Activated CD8-positive, alpha-beta memory T cell treated with anti-CD3 and anti-CD28 coated beads for 36 hours (primary cell): Measurements from ENCODE around the gene SHISA4. TPM values are rescaled to one million over a fixed set of nuclear protein-coding genes. Genes with fewer than 3 reads are reported as not detected.

ENCODE experiments used
- CTCF ChIA-PET: fragments of 350-600 bp; sonication (Branson Sonifier 250); formaldehyde crosslinking; loops from one replicate; lab custom pipeline; 2021; ENCODE audit warnings: antibody characterized with exemption; lab: Charles Lee
- POLR2A ChIA-PET: fragments of 350-600 bp; sonication (Branson Sonifier 250); formaldehyde crosslinking; loops from one replicate; lab custom pipeline; 2021; ENCODE audit warnings: antibody characterized with exemption; lab: Charles Lee
- total RNA-seq, 2 experiments: library from RNA; stranded (reverse); gene quantifications; one replicate each; pipeline ENCODE4 v1.2.3, GENCODE V29; 2021

Gene SHISA4
- total RNA-seq, 2 experiments from 2014 or later = 0.36 to 0.48 TPM

DNA sequence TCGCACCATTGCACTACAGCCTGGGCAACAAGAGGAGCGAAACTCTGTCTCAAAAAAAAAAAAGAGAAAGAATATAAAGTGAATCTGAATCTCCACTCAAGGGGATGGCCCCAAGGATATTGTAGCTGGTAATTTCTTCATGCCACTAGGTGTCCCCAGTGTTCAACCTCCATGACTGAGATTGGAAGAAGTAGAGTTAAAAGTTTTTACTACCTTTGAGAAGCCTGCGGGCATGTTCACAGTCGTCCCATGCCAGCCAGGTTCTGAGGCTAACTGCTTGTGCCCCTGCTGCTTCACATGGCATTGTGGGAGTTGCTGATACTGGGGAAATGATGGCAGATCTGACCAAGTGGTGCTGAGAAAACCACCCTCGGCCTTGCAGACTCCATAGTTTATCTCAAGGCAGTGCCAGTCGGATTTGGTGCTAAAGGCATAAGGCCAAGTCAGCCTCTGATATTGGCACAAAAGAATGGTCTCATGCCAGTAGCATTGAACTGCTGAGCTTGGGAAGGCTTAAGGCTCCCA, 10.8 kb upstream of the SHISA4 start:
- CTCF ChIA-PET = interaction anchor here (1.0 to 1.5 kb wide), 4 partner anchors 9 to 32 kb away, joined by 3 to 5 read pairs (median 3); no protein-coding TSS in a partner anchor
- POLR2A ChIA-PET = no interaction called here

DNA sequence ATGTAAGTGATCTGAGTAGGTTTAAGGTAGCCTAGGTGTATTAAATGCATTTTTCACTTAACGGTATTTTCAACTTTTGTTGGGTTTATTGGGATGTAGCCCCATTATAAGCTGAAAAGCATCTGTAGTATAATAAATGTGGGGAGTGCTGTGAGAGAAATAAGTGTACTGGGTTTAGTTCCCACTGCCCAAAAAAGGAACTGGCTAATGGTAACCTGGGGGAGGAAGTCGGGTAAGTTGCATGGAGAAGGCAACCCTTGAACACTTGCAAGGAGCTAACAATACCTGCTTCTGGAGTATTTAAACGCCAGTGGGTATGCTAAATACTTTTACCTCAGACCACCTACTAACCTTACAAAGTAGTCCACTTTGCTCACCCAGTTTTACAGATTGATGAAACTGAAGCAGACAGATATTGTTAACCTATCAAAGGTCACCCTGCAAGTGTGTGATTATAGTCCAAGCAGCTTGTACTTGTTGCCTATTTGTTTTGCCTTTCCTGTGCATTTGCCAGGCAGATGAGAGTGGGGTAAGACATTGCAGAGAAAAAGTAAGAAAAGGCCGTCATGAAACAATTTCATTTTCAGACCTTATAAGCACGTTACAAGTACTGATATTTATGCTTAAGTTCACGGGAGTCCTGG, 7.6 kb upstream of the SHISA4 start:
- ChIA-PET CTCF (interaction anchor here (0.9 to 1.5 kb wide), 3 partner anchors 9 to 15 kb away, joined by 3 to 5 read pairs (median 5); no protein-coding TSS in a partner anchor), POLR2A (no interaction called here)

DNA sequence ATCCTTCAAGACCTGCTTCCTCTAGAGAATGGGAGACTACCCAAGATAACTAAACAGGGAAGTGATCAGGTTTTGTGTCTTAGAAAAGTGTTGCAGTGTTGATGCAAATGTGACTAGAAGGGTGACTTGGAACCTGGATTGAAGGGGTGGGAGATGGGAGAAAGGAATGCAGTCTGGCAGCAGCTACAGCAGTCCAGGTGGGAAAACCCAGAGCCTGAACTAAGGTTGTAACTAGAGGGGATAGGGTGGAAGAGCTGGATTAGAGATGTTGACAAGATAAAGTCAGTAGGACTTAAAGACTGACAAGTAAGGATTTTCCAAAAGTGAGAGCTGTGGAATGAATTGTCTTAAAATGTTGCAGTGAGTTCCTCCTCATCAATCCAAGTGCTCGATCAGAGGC, 7.1 kb upstream of the SHISA4 start:
- ChIA-PET POLR2A (interaction anchor here (0.6 kb wide), 1 partner anchor 105 kb away, joined by 5 read pairs; no protein-coding TSS in a partner anchor), CTCF (interaction anchor here (0.7 to 0.9 kb wide), 2 partner anchors 13 to 109 kb away, joined by 3 read pairs; no protein-coding TSS in a partner anchor)

DNA sequence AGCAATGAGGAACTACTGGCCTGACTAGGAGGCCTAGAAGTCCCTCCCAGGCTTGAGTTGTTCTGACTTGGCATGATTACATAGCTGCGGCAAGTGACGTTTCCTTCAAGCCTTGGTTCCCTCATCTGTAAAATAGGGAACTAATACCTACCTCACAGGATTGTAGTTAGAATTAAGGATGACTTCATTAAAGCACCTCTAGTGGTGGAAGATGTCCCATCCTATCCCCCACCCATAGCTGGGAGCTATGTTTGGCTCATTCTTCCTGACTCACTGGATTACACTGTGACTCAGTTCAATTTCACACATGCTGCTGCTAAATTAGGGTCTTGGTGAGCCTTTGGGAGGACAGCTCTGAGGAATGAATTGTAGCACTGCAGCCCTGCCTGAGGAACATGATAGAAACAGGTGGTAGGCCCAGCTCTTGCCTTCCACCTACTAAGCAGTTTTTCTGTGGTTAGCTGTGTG, 6.0 kb upstream of the SHISA4 start:
- POLR2A ChIA-PET = interaction anchor here (0.7 to 0.9 kb wide), 5 partner anchors 19 to 265 kb away, joined by 3 to 8 read pairs (median 3); no protein-coding TSS in a partner anchor
- CTCF ChIA-PET = interaction anchor here (0.7 to 2.9 kb wide), 2 partner anchors 13 to 261 kb away, joined by 3 to 15 read pairs; no protein-coding TSS in a partner anchor

DNA sequence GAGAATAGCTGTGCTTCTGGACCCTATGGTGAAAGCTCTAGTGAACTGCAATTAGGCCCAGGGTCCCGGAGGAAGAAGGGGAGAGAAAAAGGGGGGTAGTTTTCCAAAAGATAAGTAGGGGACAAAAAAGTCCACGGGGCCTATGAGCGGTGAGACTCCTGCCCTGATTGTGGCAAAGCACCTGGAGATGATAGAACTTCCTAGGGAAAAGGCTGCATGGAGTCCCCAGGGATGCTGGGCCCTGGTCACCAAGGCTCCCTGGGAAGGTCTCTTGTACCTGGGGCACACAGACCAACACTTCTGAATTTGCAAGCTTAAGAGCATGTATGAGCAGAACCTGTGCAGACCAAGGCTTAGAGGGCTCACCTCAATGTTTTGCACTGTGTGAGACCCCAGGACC, 5.4 kb upstream of the SHISA4 start:
- CTCF ChIA-PET = interaction anchor here (1.7 to 2.9 kb wide), 2 partner anchors 10 to 12 kb away, joined by 6 to 15 read pairs; no protein-coding TSS in a partner anchor
- POLR2A ChIA-PET = interaction anchor here (0.7 to 0.9 kb wide), 5 partner anchors 19 to 265 kb away, joined by 3 to 8 read pairs (median 3); no protein-coding TSS in a partner anchor

DNA sequence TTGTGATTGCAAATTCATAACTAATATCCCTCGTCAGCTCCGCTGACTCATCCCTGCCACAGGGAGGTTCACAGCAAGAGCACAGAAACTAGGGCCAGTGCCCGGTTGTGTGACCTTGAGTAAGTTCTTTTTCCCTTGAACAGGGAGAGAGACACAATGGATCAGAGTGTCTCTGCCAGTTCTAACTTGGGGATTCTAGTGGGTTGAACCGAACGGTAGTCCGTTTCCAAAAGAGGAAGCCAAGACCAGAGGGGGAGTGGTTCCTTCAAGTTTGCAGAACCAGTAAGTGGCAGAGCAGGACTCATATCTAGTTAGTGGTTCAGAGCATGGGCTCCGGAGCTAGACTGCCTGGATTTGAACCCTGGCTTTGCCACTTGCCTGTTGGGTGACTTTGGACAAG, 4.9 kb upstream of the SHISA4 start:
- ChIA-PET CTCF (interaction anchor here (0.6 to 2.9 kb wide), 3 partner anchors 10 to 195 kb away, joined by 3 to 15 read pairs (median 6); no protein-coding TSS in a partner anchor), POLR2A (no interaction called here)

DNA sequence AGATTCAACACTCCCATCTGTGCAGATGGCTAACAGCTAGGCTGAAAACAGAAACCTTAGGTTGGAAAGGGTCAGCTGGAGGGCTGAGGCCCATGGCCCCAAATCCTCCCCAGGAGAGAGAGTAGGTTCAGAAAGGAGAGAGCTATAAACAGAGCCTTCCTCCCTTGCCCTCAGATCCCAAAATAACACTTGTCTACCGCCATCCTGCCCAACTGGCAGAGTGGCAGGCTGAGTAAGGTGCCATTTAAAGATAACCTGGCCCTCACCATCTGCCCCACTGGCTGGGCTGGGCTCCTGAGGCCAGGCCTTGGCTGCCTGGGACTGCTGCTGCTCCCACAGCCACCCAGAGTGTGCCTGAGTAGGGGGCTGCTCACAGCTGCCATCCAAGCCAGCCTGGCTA, 4.3 kb upstream of the SHISA4 start:
- POLR2A ChIA-PET = no interaction called here
- CTCF ChIA-PET = interaction anchor here (0.6 to 2.9 kb wide), 4 partner anchors 9 to 195 kb away, joined by 3 to 15 read pairs (median 4); no protein-coding TSS in a partner anchor

DNA sequence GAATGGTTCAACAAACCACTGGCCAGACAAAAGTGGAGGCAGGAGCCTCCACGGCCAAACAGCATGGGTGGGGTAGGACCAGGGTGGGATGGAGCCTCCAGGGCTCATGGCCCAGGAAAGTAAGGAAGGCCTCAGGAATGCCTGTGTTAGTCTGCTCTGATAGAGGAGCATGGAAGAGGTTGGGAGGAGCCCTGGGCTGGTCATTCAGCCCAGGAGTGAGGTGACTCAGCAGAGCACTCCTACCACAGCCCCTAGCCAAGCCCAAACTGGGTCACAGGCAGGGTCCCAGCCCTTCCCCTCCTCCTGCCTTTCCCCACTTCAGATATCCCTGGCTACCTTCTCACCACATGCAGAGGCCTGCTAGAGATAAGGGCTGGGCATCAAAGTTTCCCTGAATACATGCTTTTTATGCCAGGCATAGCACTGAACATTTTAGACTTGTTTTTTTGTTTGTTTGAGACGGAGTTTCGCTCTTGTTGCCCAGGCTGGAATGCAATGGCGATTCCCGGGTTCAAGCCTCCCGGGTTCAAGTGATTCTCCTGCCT, 3.1 kb upstream of the SHISA4 start:
- ChIA-PET POLR2A (no interaction called here), CTCF (interaction anchor here (2.3 kb wide), 1 partner anchor 10 kb away, joined by 18 read pairs; no protein-coding TSS in a partner anchor)

DNA sequence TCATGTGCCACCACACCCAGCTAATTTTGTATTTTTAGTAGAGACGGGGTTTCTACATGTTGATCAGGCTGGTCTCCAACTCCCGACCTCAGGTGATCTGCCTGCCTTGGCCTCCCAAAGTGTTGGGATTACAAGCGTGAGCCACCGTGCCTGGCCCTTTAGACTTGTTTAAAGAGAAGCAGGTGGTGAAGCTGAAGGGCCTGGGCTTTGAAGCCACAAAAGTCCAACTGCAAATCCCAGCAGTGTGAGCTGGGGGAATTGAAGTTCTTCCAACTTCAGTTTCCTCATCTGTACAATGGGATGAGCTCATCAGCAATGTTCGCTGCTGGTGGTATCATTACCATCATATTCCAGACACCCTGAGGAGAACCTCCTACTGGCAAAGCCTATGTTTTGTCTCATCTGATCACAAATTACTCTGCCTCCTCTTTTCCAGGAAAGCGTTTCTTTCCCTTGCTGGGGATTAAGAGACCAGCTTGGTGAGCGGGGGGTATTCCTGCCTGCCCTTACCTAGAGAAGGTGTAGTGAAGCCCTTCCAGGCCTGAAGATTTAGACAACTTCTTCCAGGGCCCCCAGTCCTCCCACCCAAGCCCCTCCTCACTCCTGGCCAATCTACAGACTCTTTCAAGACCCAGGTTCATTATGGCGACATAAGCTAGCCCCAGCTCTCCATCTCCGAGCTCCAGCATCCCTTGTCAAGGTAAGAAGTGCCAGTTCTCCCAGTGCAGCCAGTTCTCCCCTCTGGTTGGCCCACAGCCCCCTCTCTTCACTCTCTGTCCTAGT, 2.4 kb upstream of the SHISA4 start:
- POLR2A ChIA-PET = no interaction called here
- CTCF ChIA-PET = interaction anchor here (2.3 kb wide), 1 partner anchor 9 kb away, joined by 18 read pairs; no protein-coding TSS in a partner anchor

DNA sequence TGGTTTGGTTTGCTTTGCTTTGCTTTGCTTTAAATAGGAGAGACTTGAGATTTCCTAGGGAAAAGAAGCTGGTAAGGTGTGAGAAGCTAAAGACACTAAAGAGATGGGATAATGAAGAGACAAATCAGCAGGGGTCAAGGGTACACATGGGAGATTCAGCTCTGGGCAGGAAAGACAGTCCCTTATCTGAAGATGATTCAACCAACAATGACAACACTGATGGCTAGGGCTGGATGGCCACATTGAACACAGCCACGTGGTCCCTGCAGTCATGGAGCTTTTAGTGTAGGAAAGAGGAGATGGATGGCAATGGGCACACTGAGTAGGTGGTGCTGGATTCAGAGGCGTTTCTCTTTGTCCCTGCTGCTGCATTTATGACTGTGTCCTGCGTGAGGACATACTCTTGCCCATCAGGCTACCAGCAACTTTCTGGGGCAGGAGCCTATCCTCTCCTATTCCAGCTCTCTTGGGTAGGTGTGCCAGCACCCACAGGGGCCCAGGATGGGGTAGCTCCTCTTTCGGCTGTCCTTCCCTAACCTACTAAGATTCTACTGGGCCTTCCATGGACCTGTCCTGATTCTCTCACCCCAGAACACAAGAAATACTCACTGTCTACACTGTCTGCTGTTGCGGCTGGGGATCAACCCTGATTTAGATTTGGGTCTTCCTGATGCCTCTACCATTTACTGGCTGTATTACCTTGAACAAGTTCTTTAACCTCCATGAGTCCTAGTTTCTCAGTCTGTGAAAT, 1.4 kb upstream of the SHISA4 start:
- CTCF ChIA-PET = interaction anchor here (2.3 kb wide), 1 partner anchor 8 kb away, joined by 18 read pairs; no protein-coding TSS in a partner anchor
- POLR2A ChIA-PET = no interaction called here

DNA sequence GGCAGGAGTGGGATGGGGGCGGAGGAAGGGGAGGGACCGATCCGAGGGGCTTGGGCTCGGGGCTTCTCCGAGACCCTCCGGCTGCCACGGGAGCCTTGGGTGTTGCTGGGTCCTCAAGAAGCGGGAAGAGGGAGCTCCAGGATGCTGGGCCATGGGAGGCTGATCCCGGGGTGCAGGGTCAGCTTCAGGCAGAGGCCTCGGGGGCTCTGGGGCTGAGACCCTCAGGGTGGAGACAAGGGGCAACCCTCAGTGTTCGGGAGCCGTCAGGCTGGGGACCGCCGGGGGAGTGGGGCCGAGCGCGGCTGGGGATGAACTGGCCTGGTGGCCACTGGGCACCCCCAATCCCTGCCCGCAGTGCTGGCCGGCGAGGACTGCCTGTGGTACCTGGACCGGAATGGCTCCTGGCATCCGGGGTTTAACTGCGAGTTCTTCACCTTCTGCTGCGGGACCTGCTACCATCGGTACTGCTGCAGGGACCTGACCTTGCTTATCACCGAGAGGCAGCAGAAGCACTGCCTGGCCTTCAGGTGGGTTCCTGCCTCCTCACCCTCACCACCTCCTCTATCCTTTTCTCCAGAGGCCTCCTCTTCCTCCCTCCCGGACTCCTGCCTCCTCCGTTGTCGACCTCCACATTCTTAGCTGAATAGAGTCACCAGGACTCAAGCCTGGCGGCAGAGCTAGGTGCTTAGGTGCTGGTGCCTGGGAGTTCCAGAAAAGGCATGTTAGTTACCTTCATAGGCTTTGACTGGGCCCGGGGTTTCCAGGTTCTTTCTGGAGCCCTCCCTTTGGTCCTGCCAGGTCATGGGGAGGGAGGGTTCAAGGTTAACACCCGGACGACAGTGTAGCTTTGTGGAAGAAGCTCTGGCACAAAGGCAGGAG, 631 bp downstream of the SHISA4 start:
- ChIA-PET POLR2A (no interaction called here), CTCF (interaction anchor here (0.8 to 1.3 kb wide), 2 partner anchors 9 to 83 kb away, joined by 3 to 5 read pairs; no protein-coding TSS in a partner anchor)

DNA sequence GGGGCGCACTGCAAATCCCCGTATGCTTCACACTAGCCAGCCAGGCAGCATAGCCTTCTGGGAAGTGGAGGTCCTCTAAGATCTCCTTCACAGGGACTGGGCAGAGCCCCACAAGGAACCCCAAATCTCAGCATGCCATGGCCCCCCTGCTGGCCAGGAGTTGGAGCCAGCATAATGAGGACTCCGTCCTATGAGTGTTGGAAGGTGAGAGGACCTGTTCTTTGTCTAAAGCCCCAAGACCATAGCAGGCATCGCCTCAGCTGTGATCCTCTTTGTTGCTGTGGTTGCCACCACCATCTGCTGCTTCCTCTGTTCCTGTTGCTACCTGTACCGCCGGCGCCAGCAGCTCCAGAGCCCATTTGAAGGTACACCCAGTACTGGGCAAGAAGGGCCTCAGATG, 1.5 kb downstream of the SHISA4 start:
- ChIA-PET CTCF (interaction anchor here (0.8 to 1.3 kb wide), 3 partner anchors 10 to 83 kb away, joined by 3 to 5 read pairs (median 3); no protein-coding TSS in a partner anchor), POLR2A (no interaction called here)

DNA sequence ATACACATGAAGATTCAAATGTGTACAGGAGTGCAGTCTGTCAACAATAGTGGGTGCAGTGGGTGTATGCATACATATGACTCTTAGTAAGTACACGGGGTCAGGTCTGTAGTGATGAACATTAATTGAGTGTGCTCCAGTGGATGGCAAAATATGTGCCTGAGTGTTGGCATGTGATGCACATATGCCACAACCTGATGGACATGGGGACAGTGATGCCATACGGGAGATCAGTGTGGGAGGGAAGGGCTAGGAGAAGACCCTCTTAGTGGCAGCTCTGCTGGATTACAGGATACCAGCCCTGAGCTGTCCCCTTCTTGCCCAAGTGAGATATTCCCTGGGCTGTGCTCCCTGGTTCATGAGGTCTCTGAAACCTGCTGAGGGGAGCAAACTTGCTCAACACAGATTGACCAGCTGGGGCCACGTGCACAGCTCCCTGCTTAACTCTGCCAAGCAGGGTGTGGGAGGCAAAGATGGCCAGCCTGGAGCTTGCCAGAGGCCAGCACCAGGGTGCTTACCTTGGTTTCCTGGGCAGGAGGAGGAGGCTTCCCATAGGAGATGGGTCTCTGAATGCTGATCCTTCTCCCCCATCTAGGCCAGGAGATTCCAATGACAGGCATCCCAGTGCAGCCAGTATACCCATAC, 2.2 kb downstream of the SHISA4 start:
- POLR2A ChIA-PET = no interaction called here
- CTCF ChIA-PET = interaction anchor here (1.3 kb wide), 1 partner anchor 82 kb away, joined by 3 read pairs; no protein-coding TSS in a partner anchor

DNA sequence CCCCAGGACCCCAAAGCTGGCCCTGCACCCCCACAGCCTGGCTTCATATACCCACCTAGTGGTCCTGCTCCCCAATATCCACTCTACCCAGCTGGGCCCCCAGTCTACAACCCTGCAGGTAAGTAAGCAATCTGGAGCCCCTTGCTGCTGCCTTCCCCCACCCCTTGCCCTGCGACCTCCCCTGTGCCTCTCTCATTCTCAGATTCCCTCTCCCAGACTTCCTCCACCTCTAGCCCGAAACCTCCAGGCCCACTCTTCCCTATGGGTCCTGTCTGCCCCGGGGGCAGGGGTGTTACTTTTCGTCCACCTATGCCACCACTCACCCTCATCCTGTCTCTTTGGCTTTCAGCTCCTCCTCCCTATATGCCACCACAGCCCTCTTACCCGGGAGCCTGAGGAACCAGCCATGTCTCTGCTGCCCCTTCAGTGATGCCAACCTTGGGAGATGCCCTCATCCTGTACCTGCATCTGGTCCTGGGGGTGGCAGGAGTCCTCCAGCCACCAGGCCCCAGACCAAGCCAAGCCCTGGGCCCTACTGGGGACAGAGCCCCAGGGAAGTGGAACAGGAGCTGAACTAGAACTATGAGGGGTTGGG, 2.9 kb downstream of the SHISA4 start:
- POLR2A ChIA-PET = no interaction called here
- CTCF ChIA-PET = interaction anchor here (1.0 to 1.3 kb wide), 3 partner anchors 14 to 82 kb away, joined by 3 read pairs; no protein-coding TSS in a partner anchor

DNA sequence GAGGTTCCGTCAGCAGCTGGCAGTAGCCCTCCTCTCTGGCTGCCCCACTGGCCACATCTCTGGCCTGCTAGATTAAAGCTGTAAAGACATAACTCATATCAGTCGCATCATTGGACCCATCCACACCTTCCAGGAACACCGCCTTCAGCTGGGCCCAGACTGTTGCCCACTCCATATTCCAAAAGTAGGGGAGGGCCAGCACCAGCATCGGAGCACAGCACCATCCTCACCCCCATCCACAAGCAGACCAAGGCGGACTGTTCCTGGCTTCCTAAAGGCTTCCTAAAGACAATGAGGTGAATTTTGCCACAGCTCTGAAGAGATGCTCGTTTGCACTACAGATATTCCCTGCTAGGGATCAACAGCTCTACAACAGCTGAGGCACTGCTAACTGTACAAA, 3.5 kb downstream of the SHISA4 start:
- POLR2A ChIA-PET = no interaction called here
- CTCF ChIA-PET = interaction anchor here (1.0 to 1.9 kb wide), 4 partner anchors 8 to 80 kb away, joined by 3 to 6 read pairs (median 4); no protein-coding TSS in a partner anchor

DNA sequence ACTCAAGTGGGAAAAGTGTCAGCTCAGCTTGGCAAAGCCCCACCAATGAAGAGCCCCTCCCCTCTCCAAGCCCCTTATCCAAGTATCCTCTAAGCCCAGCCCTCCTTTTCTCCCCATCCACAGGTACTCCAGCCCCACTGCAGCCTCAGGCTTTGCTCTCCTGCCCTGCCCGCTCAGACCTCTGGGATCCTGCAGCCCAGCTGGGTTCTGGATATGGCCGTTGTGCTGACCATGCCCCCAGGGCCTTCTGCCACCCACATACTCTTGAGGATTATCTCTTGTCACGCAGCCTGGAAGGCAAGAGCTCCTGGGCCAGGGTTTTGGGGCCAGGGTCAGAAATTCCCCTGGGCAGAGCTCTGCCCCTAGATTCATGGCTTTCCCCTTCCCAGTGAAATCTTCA, 4.7 kb downstream of the SHISA4 start:
- POLR2A ChIA-PET = no interaction called here
- CTCF ChIA-PET = interaction anchor here (0.7 to 1.9 kb wide), 4 partner anchors 9 to 79 kb away, joined by 3 to 6 read pairs (median 4); no protein-coding TSS in a partner anchor
